Breast epithelium (tissue), 4 donors: ENCODE measurements around the gene SPACA4. TPM values are rescaled to one million over a fixed set of nuclear protein-coding genes. Genes with fewer than 3 reads are reported as not detected.

Experiments
- DNase-seq, 2 donors: peaks; one replicate each; pipeline ENCODE4 v3.0.0-alpha.2; 2019; ENCODE audit warnings: low spot score in 2 of 2
- H3K27ac ChIP-seq, 2 donors: fragments of 200-600 bp; sonication (generic) in 1 of 2; one replicate each; pipeline ENCODE4 v1.5.1; 2016 to 2019; ENCODE audit warnings: mild to moderate bottlenecking in 1 of 2
- H3K27me3 ChIP-seq, 2 donors: fragments of 200-600 bp; sonication (generic) in 1 of 2; one replicate each; pipeline versions ENCODE4 v1.5.1 to v1.6.0; 2017 to 2019; ENCODE audit warnings: control low read depth in 1 of 2, mild to moderate bottlenecking in 1 of 2
- H3K36me3 ChIP-seq: fragments of 200-600 bp; one replicate; pipeline ENCODE4 v1.5.1; 2019
- H3K4me1 ChIP-seq, 2 donors: fragments of 200-600 bp; sonication (generic); one replicate each; pipeline ENCODE4 v1.5.1; 2016 to 2019; ENCODE audit warnings: control low read depth in 1 of 2
- H3K4me3 ChIP-seq, 3 donors: fragments of 200-600 bp; sonication (generic); 1 replicate in 2 of 3; 2 replicates in 1 of 3; pipeline ENCODE4 v1.5.1; 2016 to 2019; ENCODE audit warnings: mild to moderate bottlenecking in 3 of 3, moderate library complexity in 2 of 3
- H3K9me3 ChIP-seq, 2 donors: fragments of 200-600 bp; sonication (generic) in 1 of 2; one replicate each; pipeline ENCODE4 v1.5.1; 2016 to 2019; ENCODE audit warnings: control low read depth in 1 of 2
- CTCF ChIP-seq, 3 donors: fragments of 450-650 bp; IDR thresholded peaks; one replicate each; pipeline ENCODE4 v1.5.1; 2016 to 2017; ENCODE audit warnings: antibody characterized with exemption in 3 of 3, mild to moderate bottlenecking in 3 of 3, moderate library complexity in 3 of 3
- POLR2A ChIP-seq: fragments of 450-650 bp; IDR thresholded peaks from one replicate; pipeline ENCODE4 v1.6.1; 2016; ENCODE audit warnings: antibody characterized with exemption, mild to moderate bottlenecking, moderate library complexity
- POLR2AphosphoS5 ChIP-seq, 3 donors: sonication (generic); formaldehyde crosslinking; IDR thresholded peaks; one replicate each; pipeline ENCODE4 v1.6.1; 2017; ENCODE audit warnings: antibody characterized with exemption in 3 of 3
- intact Hi-C: fragments of 100-400 bp; cut with DNase I; formaldehyde crosslinking; loops from one replicate; pipeline ENCODE4 v1.15.1; 2023; ENCODE audit warnings: low total_unique reads
- total RNA-seq, 3 donors: library from RNA; depleted of rRNA; stranded (reverse); fragments of >200 nt; gene quantifications; one replicate each; pipeline ENCODE4 v1.1.0, GENCODE V29; 2016

SPACA4 gene
- total RNA-seq, 3 donors from 2014 or later: not detected

DNA sequence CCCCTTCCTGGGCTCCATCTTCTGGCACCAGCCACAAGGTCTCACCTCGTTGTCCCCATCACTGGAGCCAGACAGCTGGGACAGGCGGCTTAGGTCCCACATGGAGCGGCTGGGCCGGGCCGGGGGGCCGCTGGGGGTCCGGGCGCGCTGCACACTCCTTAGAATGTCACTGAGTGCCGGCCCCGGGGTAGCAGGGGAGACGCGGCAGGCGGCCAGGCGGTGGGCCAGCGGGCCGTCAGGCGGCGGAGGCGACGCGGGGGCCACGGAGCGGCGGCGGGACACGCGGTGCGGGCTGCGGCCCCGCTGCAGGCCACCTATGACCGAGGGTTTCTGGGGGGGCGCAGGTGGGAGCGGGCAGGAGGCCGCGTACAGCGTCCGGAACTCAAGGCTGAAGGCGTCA, 3.1 kb upstream of the SPACA4 start:
- TF ChIP-seq CTCF (IDR thresholded peaks at IDR 0.05): no peak
- TF ChIP-seq POLR2A: no peak
- no peak for TF ChIP-seq POLR2AphosphoS5 (IDR thresholded peaks at IDR 0.05)
- no peak overlapping the region for H3K4me3 ChIP-seq
- no peaks in the 10 kb centered on the region for H3K27me3 ChIP-seq
- DNase-seq: no peak
- no peaks in the 10 kb centered on the region for H3K36me3 ChIP-seq
- no peaks in the 10 kb centered on the region for H3K4me1 ChIP-seq
- intact Hi-C loops: no loop called here
- H3K27ac ChIP-seq: no peak overlapping the region
- H3K9me3 ChIP-seq: no peaks in the 10 kb centered on the region

- TF ChIP-seq POLR2AphosphoS5 (IDR thresholded peaks at IDR 0.05): no peak
- TF ChIP-seq CTCF (IDR thresholded peaks at IDR 0.05): no peak
- TF ChIP-seq POLR2A: no peak
- H3K27ac ChIP-seq: no peak overlapping the region
- no peaks in the 10 kb centered on the region for H3K4me1 ChIP-seq
- no peak overlapping the region for H3K4me3 ChIP-seq
- H3K27me3 ChIP-seq: no peaks in the 10 kb centered on the region
- no peaks in the 10 kb centered on the region for H3K36me3 ChIP-seq
- H3K9me3 ChIP-seq: no peaks in the 10 kb centered on the region
- intact Hi-C loops: no loop called here
- DNase-seq: no peak
Measured at GRCh38 chr19:48603850-48604249, 2.7 kb upstream of the SPACA4 start.

DNA sequence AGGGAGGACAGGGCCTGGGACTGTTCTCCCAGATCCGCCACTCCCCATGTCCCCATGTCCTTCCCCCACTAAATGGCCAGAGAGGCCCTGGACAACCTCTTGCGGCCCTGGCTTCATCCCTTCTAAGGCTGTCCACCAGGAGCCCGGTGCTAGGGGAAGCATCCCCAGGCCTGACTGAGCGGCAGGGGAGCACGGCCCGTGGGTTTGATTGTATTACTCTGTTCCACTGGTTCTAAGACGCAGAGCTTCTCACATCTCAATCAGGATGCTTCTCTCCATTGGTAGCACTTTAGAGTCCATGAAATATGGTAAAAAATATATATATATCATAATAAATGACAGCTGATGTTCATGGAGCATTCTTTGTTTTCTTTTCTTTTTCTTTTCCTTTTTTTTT, 815 bp downstream of the SPACA4 start:
- no peak overlapping the region for H3K4me3 ChIP-seq
- H3K27ac ChIP-seq: no peak overlapping the region
- H3K4me1 ChIP-seq: no peaks in the 10 kb centered on the region
- no peak for DNase-seq
- H3K36me3 ChIP-seq: no peaks in the 10 kb centered on the region
- intact Hi-C loops: no loop called here
- no peak for TF ChIP-seq POLR2AphosphoS5 (IDR thresholded peaks at IDR 0.05)
- no peak for TF ChIP-seq CTCF (IDR thresholded peaks at IDR 0.05)
- no peak for TF ChIP-seq POLR2A
- H3K27me3 ChIP-seq: no peaks in the 10 kb centered on the region
- H3K9me3 ChIP-seq: no peaks in the 10 kb centered on the region

GRCh38 chr19:48608798-48609263, 2.3 kb downstream of the SPACA4 start:
- Histone ChIP-seq H3K4me3 (no peak overlapping the region), H3K4me1 (peaks cover 0 to 4% of the 10 kb centered on the region in 2 donors), H3K36me3 (no peaks in the 10 kb centered on the region), H3K27ac (no peak overlapping the region), H3K27me3 (no peaks in the 10 kb centered on the region), H3K9me3 (no peaks in the 10 kb centered on the region)
- TF ChIP-seq CTCF (IDR thresholded peaks at IDR 0.05) (peak in 2 of 3 donors; percentile 19 to 20), POLR2A (no peak)
- intact Hi-C loops: no loop called here
- no peak for DNase-seq

- intact Hi-C loops: no loop called here
Measured at GRCh38 chr19:48609571-48610108, 3.1 kb downstream of the SPACA4 start.

More at GRCh38 chr19:48609571-48610108, 3.1 kb downstream of the SPACA4 start:
- no peaks in the 10 kb centered on the region for H3K36me3 ChIP-seq
- peaks cover 0 to 4% of the 10 kb centered on the region in 2 donors for H3K4me1 ChIP-seq
- TF ChIP-seq POLR2AphosphoS5 (IDR thresholded peaks at IDR 0.05): no peak
- no peak for TF ChIP-seq CTCF (IDR thresholded peaks at IDR 0.05)
- TF ChIP-seq POLR2A: no peak
- H3K4me3 ChIP-seq: no peak overlapping the region
- H3K27me3 ChIP-seq: no peaks in the 10 kb centered on the region
- no peaks in the 10 kb centered on the region for H3K9me3 ChIP-seq
- no peak overlapping the region for H3K27ac ChIP-seq
- no peak for DNase-seq
